K562 (cell line): Measurements from ENCODE around the gene LRP3. TPM values are rescaled to one million over a fixed set of nuclear protein-coding genes. Genes with fewer than 3 reads are reported as not detected.

Source experiments
- ATAC-seq: fragments of 200-7000 bp; cut with Tn5 transposase; 3 replicates; pipeline ENCODE4 v1.9.1; 2020; ENCODE audit warnings: moderate library complexity
- BruUV-seq: library from RNA; stranded (reverse); fragments of 400-500 nt; replicated peaks from 2 replicates; lab custom pipeline; 2021; lab: Mats Ljungman, UMichigan
- CTCF ChIA-PET: fragments of 300-600 bp; formaldehyde crosslinking; extraction: SDS; loops from one replicate; lab custom pipeline; 2021; ENCODE audit warnings: low intra/inter-chr PET ratio; lab: Yijun Ruan, JAX
- POLR2A ChIA-PET: fragments of 300-600, 350-650 bp; sonication (Branson Sonifier 250); formaldehyde crosslinking; extraction: SDS; loops from one replicate; lab custom pipeline; 2021; ENCODE audit warnings: antibody characterized with exemption, inconsistent platforms; lab: Yijun Ruan, JAX
- DNase-seq, 4 experiments: peaks; one replicate each; pipeline versions ENCODE4 v3.0.0 to v3.0.0-alpha.2; 2011 to 2018; ENCODE audit warnings: low spot score in 3 of 4, mixed read lengths in 3 of 4; ENCODE audit errors: extremely low read depth in 1 of 4
- FAIRE-seq: peaks from 2 replicates; lab custom pipeline; 2011; peaks lifted over from hg19 to GRCh38; lab: Jason Lieb, UNC
- H2AFZ ChIP-seq: 2 replicates; pipeline ENCODE4 v1.6.0; 2011; ENCODE audit warnings: low read depth, low read length, control low read depth, inconsistent platforms
- H3K27ac ChIP-seq: fragments of 200-600 bp; 3 replicates; pipeline ENCODE4 v1.8.0; 2011; ENCODE audit warnings: low read depth, mild to moderate bottlenecking, control low read depth, inconsistent platforms, low read length, moderate library complexity, mixed read lengths; ENCODE audit errors: extremely low read depth
- H3K27me3 ChIP-seq, 2 experiments: fragments of 300-600 bp in 1 of 2; 2 replicates in 1 of 2; 3 replicates in 1 of 2; pipeline versions ENCODE4 v1.6.0 to v1.8.0; 2011; ENCODE audit warnings: inconsistent platforms in 2 of 2, low read length in 2 of 2, mild to moderate bottlenecking in 1 of 2, mixed read lengths in 1 of 2, moderate library complexity in 1 of 2; ENCODE audit not compliant: control insufficient read depth in 2 of 2, insufficient read depth in 2 of 2
- H3K36me3 ChIP-seq: fragments of 300-600 bp; 3 replicates; pipeline ENCODE4 v1.8.0; 2011; ENCODE audit warnings: mild to moderate bottlenecking, low read length, inconsistent platforms; ENCODE audit not compliant: control insufficient read depth, insufficient read depth
- H3K4me1 ChIP-seq, 2 experiments: fragments of 200-600 bp in 1 of 2; replicated peaks in 1 of 2; 2 replicates in 1 of 2; 3 replicates in 1 of 2; pipeline versions ENCODE4 v1.5.1 to v1.8.0; 2011; ENCODE audit warnings: inconsistent platforms in 2 of 2, low read length in 2 of 2, mild to moderate bottlenecking in 1 of 2, mixed read lengths in 1 of 2, moderate library complexity in 1 of 2; ENCODE audit not compliant: control insufficient read depth in 2 of 2, insufficient read depth in 2 of 2
- H3K4me2 ChIP-seq: 2 replicates; pipeline ENCODE4 v1.6.1; 2011; ENCODE audit warnings: low read length, control low read depth, inconsistent platforms, mixed read lengths; ENCODE audit not compliant: insufficient read depth
- H3K4me3 ChIP-seq: fragments of 200-600 bp; sonication (generic), shearing (Covaris generic); 2 replicates; pipeline ENCODE4 v1.5.1; 2016; ENCODE audit warnings: control low read depth, inconsistent platforms
- H3K79me2 ChIP-seq: fragments of 200-600 bp; 3 replicates; pipeline ENCODE4 v1.8.0; 2011; ENCODE audit warnings: low read length, inconsistent platforms; ENCODE audit not compliant: control insufficient read depth, insufficient read depth
- H3K9ac ChIP-seq, 2 experiments: 2 replicates each; pipeline versions ENCODE4 v1.6.0 to v1.6.1; 2011; ENCODE audit warnings: low read depth in 2 of 2, low read length in 2 of 2, control low read depth in 1 of 2, inconsistent platforms in 1 of 2, mild to moderate bottlenecking in 1 of 2, mixed read lengths in 1 of 2; ENCODE audit not compliant: insufficient read depth in 1 of 2
- H3K9me1 ChIP-seq: one replicate; pipeline ENCODE4 v1.6.0; 2011; ENCODE audit warnings: inconsistent platforms, mild to moderate bottlenecking, low read length, moderate library complexity; ENCODE audit not compliant: control insufficient read depth, insufficient read depth
- H3K9me3 ChIP-seq: replicated peaks from 2 replicates; pipeline ENCODE4 v1.5.1; 2011; ENCODE audit warnings: low read depth, low read length, inconsistent platforms; ENCODE audit not compliant: control insufficient read depth, insufficient read depth
- H4K20me1 ChIP-seq: replicated peaks from 2 replicates; pipeline ENCODE4 v1.6.1; 2011; ENCODE audit warnings: low read length, inconsistent platforms, mixed read lengths; ENCODE audit not compliant: control insufficient read depth, insufficient read depth
- ARID2 ChIP-seq: fragments of 450-650 bp; IDR thresholded peaks from 2 replicates; pipeline ENCODE4 v1.6.1; 2017; ENCODE audit warnings: antibody characterized with exemption, mild to moderate bottlenecking
- CBFA2T3 ChIP-seq: fragments of 450-650 bp; IDR thresholded peaks from 2 replicates; pipeline ENCODE4 v1.6.1; 2017
- ELK3 ChIP-seq: fragments of 450-650 bp; formaldehyde crosslinking; IDR thresholded peaks from 2 replicates; pipeline ENCODE4 v1.4.0; 2020; ENCODE audit warnings: mild to moderate bottlenecking
- HDAC3 ChIP-seq: fragments of 450-650 bp; IDR thresholded peaks from 2 replicates; pipeline ENCODE4 v1.6.1; 2018; ENCODE audit warnings: borderline replicate concordance, mild to moderate bottlenecking, moderate library complexity; ENCODE audit not compliant: partially characterized antibody
- ID3 ChIP-seq, 2 experiments: fragments of 250-450 bp in 1 of 2; fragments of 450-650 bp in 1 of 2; sonication (Bioruptor Pico) in 1 of 2; IDR thresholded peaks; 2 replicates each; pipeline versions ENCODE4 v1.6.1 to v1.8.0; 2016 to 2021; ENCODE audit warnings: mild to moderate bottlenecking in 2 of 2, moderate library complexity in 2 of 2, missing compliant biosample characterization in 1 of 2, missing genetic modification characterization in 1 of 2
- MAFK ChIP-seq: IDR thresholded peaks from 2 replicates; pipeline ENCODE4 v1.6.1; 2011; ENCODE audit warnings: low read length, improper control_type of control experiment
- PHF8 ChIP-seq: fragments of 200-600 bp; sonication (generic); IDR thresholded peaks from 2 replicates; pipeline ENCODE4 v1.6.1; 2012; ENCODE audit warnings: mixed run types, mild to moderate bottlenecking, inconsistent platforms, low read length, moderate library complexity, borderline replicate concordance
- POLR3G ChIP-seq: IDR thresholded peaks from 2 replicates; pipeline ENCODE4 v1.6.1; 2011; ENCODE audit not compliant: insufficient read length, insufficient replicate concordance; ENCODE audit errors: extremely low read depth
- SIN3A ChIP-seq, 2 experiments: fragments of 150-350 bp in 1 of 2; IDR thresholded peaks; 2 replicates each; pipeline ENCODE4 v1.6.1; 2011 to 2016; ENCODE audit warnings: borderline replicate concordance in 2 of 2, low read depth in 2 of 2, low read length in 2 of 2, mild to moderate bottlenecking in 2 of 2, moderate library complexity in 2 of 2; ENCODE audit not compliant: control insufficient read depth in 1 of 2
- SRF ChIP-seq, 2 experiments: fragments of 250-450, 450-650 bp in 1 of 2; sonication (Bioruptor Pico) in 1 of 2; sonication (generic) in 1 of 2; formaldehyde crosslinking; IDR thresholded peaks; 2 replicates each; pipeline versions ENCODE4 v1.5.0 to v1.5.1; 2020 to 2022; ENCODE audit warnings: mild to moderate bottlenecking in 1 of 2, missing genetic modification reagents in 1 of 2
- ZEB2 ChIP-seq: fragments of 450-650 bp; IDR thresholded peaks from 2 replicates; pipeline ENCODE4 v1.6.1; 2016
- ZNF134 ChIP-seq: fragments of 250-450 bp; sonication (Bioruptor Pico); conservative IDR thresholded peaks from 2 replicates; pipeline ENCODE4 v1.4.0; 2020
- ZNF830 ChIP-seq: fragments of 250-450 bp; sonication (Bioruptor Pico); IDR thresholded peaks from 2 replicates; pipeline ENCODE4 v1.5.0; 2021; ENCODE audit warnings: mild to moderate bottlenecking
- WGBS: fragments of 100-300 bp; shearing (Covaris generic); methylation state at CpG from one replicate; pipeline ENCODE4 v1.1.6; 2016; ENCODE audit warnings: low coverage, mixed read lengths; ENCODE audit not compliant: insufficient coverage; ENCODE audit errors: missing lambda C conversion rate; 5-methylcytosine and 5-hydroxymethylcytosine counted together
- in situ Hi-C: fragments of 300-500 bp; cut with MboI; formaldehyde crosslinking; loops from 4 replicates; pipeline ENCODE4 v1.15.0; 2018; ENCODE audit warnings: inconsistent platforms, mixed read lengths
- intact Hi-C: fragments of 100-400 bp; cut with micrococcal nuclease; formaldehyde crosslinking; loops from 2 replicates; pipeline ENCODE4 v1.14.2; 2022
- polyA plus RNA-seq, 8 experiments: library from polyadenylated mRNA; depleted of rRNA in 4 of 8; stranded (reverse) in 5 of 8; unstranded in 3 of 8; fragments of >200 nt; fragmentation: Nextera tagmentation in 2 of 8; fragmentation: Illumina TruSeq in 1 of 8; extraction: Ambion mirVana in 2 of 8; extraction: Trizol in 1 of 8; gene quantifications; 2 replicates each; pipeline versions ENCODE4 v1.2.1 to v1.2.3, GENCODE V29; 2011 to 2014; ENCODE audit warnings: inconsistent platforms in 1 of 8, missing spikeins in 1 of 8
- total RNA-seq, 7 experiments: library from RNA; depleted of rRNA in 6 of 7; stranded (reverse); fragments of >200 nt in 6 of 7; fragmentation: Illumina TruSeq in 2 of 7; extraction: Trizol in 2 of 7; gene quantifications; 2 replicates each; pipeline versions ENCODE4 v1.2.1 to v1.2.3, GENCODE V29; 2011 to 2021; ENCODE audit warnings: low replicate concordance in 1 of 7

LRP3 gene
- total and polyA plus RNA-seq, 9 of the 15 experiments (the other 6 are each of a cell fraction or from before 2014, with no cell fraction given) = 0.29 TPM; not detected in 8

DNA sequence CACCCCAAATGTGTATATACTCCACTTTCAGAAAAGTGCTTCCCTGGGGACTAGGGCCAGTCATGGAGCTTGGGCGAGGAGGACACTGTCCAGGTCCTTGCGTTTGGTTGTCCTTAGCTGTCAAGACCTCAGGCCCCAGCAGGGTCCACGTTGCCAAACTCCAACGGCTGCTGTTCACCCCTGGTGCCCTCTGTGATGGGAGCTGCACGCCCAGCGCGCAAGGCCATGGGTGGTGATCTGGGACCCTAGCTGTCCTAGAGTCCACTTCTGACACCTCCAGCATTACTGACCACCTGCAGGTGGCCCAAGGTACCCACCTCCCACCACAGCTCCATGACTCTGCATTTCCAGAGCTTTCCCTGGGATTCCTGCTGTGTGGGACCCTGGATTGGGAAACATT, 4.0 kb downstream of the LRP3 start:
- Histone ChIP-seq H3K4me3 (no peak overlapping the region), H3K4me1 (no peaks in the 10 kb centered on the region; a peak in 2 of 5 replicates), H3K4me2 (no peak overlapping the region), H3K27me3 (peaks cover 0 to 48% of the 10 kb centered on the region in 2 experiments; a peak in 3 of 5 replicates), H3K9me1 (no peaks in the 10 kb centered on the region), H3K36me3 (no peaks in the 10 kb centered on the region), H4K20me1 (peaks cover 8% of the 10 kb centered on the region; the same call in 1 of the 2 replicates), H3K27ac (no peak overlapping the region)
- DNase-seq (no peak), ATAC-seq (no peak)
- TF ChIP-seq PHF8 (no peak), POLR3G (no peak), CBFA2T3 (no peak), SIN3A (IDR thresholded peaks at IDR 0.05; ENCODE audit: borderline replicate concordance in 2 of 2, control insufficient read depth in 1 of 2, low read depth in 2 of 2, low read length in 2 of 2) (no peak), ELK3 (CRISPR knock-in tag) (no peak), HDAC3 (no peak), MAFK (no peak), ARID2 (no peak), SRF (CRISPR knock-in tag; IDR thresholded peaks at IDR 0.05) (no peak), ID3 (CRISPR knock-in tag; IDR thresholded peaks at IDR 0.05) (no peak), ID3 (tag; IDR thresholded peaks at IDR 0.05) (no peak), ZEB2 (no peak), ZNF830 (CRISPR knock-in tag) (no peak), ZNF134 (CRISPR knock-in tag) (no peak)
- TF ChIP-seq, all 486 proteins: peak for 0
- BruUV-seq = no TSS peak
- Histone ChIP-seq H2AFZ (no peak overlapping the region), H3K9me3 (no peaks in the 10 kb centered on the region), H3K79me2 (no peaks in the 10 kb centered on the region), H3K9ac (no peak overlapping the region)
- intact Hi-C loops (no loop called here), in situ Hi-C loops (no loop called here)
- CTCF ChIA-PET = no interaction called here
- POLR2A ChIA-PET = no interaction called here
- 30% methylated on average over 7 of the region's 7 CpGs for WGBS
- no peak for FAIRE-seq
